ENCODE data around the gene PTPN14.
"Not testable (repeated sequence)": the region's sequence is repeated elsewhere in the genome, so short reads cannot be mapped to it uniquely, and the experiment has no call there.

Gene PTPN14

DNA sequence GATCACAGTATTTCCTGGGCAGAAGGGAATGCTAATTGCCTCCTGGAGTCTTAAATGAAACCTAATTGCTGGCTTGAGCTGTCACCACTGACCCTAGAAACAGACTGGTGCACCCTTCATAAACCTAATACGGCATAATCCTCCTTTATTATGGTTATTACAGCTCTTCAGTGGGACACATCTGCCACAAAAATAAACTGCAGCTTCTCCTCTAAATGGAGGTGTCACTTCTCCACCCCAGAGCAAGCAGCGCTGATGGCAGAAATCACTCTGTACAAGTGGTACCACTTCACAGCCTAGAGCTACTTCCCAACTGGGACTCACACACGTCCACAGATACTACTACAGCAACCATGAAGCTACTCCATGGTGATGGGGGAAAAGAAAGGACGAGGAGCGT, 11.1 kb downstream of the PTPN14 start:
- no peak for DNase-seq

DNA sequence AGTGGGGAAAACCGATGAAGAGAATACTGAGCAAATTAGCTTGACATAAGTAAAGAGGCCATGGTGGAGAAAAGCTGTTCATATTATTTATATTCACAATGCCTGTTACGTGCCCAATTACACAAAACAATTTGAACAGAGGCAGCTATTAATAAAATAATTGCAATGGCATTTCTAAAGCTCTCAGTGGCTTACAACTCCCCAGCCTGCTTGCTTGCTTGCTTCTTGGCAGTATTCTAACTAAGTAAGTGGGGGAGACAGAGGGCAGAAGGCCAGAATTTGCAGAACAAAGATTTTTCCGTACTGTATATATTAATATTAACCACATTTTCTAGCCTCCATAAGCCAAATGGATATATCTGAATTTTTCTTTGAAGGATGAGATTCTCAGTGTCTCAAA, 12.9 kb downstream of the PTPN14 start:
- DNase-seq: no peak

DNA sequence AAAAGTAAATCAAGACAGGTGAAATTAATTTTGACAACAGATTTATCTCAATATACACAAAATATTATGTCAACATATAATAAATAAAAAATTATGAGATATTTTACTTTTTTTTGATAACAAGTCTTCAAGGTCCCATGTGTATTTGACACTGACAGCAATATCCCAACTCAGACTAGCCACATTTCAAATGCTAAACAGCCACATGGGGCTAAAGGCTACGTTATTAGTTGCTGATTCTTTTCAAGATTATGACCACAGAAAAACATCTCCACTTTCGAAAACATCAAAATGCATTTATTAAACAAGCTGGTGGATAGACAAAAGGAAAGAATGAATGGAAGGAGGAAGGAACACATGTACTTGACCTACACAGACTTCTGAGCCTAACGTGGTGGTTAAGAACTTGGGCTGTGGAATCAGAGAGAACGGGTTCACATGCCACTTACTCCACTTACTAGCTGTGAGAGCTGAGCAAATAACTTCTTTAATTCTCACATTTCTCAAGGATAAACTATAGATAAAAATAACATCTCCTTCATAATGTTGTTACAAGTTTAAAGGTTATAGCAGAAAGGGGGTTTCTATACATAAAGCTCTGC, 13.4 kb downstream of the PTPN14 start:
- DNase-seq: no peak

DNA sequence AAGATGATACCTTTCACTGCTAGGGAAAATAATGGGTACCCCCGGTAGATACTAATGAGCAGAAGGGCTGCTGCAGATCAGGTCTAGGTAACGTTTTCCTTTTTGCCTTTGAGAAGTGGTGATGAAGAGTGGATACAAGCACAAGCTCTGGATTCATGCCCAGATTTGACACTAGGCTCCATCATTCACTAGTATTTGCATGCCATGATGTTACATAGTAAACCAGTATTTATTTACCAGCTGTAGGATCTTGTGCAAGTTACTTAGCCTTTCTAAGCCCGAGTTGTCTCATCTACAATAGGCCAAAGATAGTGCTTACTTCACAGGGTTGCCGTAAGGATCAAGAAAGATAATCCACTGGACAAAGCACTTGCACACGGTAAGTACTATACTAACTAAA, 14.2 kb downstream of the PTPN14 start:
- no peak for DNase-seq

DNA sequence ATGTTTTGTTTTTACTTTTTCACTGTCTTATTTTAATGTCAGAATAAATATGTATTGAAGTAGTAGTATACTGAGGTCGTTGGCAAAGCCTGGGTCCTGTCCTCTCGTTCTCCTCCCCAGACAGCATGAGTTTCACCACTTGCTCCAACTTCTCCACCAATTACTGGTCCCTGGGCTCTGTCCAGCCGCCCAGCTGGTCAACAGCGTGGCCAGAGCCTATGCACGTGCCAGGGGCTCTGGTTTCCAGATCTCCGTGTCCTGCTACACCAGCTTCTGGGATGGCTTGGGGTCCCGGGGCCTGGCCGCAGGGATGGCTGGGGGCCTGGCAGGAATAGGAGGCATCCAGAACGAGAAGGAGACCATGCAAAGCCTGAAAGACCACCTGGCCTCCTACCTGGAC, 19.3 kb downstream of the PTPN14 start:
- no peak for DNase-seq

DNA sequence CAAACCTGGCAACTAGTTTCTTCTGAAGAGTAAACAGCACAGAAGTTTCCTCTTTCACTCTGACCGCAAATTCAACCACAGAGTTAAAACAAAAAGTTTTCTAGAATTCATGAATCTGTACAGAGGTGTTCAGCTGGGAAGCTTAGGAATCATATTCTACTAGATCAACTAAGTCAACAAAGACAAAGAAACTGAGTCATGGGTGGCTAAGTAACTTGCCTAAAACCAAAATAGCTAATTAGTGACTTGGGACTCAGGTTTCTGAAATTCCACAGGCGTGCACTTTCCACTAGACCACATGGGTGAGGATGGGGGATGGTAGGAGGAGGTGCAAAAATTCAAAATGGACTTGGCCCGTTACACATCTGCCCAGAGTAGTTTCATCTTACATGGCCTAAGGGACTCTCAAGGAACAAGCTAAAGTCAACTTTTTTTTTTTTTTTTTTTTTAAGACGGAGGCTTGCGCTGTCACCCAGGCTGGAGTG, 25.8 kb downstream of the PTPN14 start:
- peak; percentile 55 for DNase-seq

DNA sequence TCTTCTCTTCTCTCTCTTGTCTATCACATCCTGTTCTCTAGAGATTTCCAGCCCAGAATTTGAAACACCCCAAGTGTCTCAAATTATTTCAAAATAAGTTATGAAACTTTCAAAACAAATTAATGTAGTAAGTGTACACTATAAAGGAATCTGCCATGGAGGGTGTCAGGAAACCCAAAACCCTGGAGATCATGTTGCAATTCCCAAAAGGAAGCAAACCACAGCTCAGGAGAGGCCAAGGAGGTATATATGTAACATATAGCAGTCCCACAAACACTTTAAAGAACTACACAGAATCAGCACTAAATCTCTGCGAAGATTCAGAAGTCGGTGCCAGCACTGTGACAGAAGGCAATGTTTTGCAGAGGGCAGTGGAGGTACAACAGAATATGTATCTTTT, 26.6 kb downstream of the PTPN14 start:
- DNase-seq: peak; percentile 79

DNA sequence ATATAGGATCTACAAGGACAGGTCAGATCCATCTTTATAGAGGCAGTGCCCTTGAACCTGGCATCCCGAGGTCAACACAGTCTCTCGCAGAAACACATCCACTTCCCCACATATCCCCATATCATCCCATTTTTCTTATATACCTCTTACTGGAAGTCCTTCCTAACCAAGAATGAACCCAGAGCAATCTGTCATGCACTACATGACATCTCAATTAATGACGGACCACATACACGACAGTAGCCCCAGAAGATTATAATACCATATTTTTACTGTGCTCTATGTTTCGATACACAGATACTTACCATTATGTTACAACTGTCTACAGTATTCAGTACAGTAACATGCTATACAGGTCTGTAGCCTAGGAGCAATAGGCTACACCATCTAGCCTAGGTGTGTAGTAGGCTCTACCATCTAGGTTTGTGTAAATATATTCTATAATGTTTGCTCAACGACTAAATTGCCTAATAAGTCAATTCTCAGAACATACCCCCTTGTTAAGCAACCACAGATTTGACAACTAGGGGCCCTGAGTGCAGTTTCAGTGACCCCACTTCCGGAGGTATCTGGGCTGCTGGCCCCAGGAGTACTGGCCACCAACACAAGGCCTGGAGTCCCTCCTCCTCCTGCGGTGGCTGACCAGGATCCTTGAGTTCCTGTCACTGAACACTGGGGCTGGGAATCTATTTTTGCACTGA, 28.1 kb downstream of the PTPN14 start:
- no peak for DNase-seq

DNA sequence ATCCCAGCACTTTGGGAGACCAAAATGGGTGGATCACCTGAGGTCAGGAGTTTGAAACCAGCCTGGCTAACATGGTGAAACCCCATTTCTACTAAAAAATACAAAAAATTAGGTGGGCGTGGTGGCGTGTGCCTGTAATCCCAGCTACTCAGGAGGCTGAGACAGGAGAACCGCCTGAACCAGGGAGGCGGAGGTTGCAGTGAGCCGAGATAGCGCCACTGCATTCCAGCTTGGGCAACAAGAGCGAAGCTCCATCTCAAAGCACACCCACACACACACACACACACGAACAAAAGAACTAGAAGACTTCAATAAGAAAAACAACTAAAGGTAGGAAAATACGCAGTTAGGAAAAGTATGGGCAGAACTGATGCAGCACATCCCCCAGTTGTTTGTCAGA, 29.9 kb downstream of the PTPN14 start:
- not testable (repeated sequence) for DNase-seq

DNA sequence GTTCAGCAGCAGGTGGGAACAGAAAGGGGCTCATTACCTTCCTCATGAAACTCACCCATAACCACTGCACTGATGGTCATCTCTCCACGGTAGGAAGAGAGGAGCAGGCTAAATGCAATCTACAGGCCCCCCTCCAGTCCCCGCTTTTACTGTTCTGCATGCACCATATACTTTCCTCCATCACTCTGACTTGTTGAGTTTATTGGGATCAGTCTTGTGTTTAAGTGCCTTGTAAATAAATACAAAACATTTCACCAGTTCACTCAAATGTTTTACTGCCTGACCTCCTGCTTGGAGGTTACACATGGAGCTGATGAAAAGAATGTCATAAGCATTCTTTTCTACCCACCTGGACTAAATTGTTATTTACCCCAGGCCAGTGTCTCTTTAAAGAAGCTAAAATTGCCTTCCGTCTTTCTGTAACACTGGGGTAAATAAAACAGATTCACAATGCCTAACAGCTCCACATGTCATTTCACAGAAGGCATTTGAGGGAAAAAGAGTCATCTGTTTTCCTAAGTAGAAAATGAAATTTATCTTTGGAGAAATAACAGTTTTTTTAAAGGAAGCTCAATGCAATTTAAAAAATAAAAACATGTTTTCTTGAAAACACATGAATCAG, 30.7 kb downstream of the PTPN14 start:
- no peak for DNase-seq

DNA sequence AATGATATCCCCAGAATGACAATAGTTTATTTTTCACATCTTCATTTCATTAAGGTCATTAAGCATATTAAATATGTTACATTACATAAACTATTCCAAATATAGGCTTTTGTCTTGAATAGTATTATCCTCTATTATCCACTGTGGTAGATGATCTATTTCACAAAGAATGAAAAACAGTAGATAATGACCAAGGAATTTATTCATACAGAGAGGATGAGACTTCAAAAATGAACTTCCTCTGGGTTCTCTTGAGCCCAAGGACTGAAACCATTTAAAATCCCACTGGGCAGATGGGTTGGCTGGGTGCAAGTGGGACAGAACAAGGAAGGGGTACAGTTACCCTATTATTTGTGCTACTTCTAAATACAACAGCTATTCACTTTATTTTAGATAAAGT, 33.0 kb downstream of the PTPN14 start:
- DNase-seq: peak; percentile 69

DNA sequence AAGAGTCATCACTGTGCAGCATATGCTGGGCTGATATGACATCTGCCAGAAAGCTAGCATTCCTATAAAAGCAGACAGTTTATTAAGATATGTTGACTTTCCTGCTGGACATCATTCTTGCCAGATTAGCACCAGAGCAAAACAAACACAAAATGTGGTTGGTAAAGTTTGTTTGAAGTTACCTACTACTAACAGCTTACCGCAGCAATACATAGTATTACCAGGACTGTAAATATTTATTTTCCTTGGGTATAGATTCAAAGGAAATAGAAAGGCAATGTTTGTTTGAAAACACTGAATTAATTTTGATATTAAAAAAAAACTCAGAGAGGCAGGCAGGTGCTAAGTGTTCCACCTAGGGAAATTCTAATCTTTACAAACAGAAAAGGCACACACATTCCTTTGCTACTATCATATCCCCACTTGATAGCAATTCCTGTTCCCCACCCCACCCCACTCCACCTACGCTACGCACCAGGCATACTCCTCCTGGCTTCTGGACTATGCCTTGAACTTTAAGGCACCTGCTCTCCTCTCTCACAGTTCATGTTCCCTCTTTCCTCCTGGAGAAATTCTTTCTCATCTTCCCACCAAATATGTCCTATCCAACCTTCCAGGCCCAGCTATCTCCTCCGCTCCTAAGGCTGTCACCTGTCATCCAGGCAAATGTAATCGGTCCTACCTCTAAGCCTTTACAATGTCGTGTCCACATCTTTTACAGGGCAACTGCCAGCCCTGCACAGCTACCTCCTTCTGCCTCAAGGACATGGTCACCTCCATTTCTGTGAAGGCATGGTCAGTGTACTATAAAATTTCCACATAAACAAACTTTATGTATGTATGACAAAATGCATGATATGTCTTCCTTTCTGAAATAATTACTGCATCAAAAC, 34.7 kb downstream of the PTPN14 start:
- no peak for DNase-seq

DNA sequence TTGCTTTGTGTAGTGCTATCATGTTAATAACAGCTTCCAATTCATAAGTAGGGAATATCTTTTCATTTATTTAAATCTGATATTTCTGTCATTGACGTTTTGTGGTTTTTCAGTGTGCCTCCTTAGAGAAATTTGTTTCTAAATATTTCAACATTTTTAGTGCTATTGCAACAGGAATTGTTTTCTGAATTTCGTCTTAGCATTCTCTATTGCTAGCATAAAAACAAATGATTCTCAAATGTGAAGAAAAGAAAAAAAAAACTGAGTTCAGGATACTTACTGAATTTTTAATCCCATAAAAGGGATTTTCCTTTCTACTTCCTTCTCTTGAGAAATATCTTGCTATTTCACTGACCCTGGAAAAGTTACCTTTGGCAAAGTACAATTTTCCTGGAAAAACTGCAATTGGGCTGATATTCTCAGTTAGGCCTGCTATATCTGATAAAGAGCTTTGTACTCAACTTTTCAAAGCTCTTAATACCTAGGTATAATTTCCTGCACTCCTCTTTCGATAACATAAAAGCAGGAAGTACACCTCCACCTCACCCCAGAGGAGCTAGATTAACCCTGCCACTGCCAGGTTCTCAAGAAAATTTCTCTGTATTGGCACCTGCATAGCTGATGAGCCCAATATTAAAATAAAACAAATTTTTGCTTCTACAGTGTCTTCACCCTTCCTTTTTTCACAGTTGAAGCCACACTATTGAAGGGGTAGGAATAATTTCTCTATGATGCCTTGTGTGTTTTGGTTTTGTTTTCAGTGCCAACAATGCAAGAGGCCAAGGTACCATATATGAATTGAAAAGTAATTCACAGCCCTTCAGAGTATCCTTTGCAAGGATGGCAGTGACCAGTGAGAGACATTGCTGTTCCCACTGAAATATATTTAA, 35.6 kb downstream of the PTPN14 start:
- no peak for DNase-seq

DNA sequence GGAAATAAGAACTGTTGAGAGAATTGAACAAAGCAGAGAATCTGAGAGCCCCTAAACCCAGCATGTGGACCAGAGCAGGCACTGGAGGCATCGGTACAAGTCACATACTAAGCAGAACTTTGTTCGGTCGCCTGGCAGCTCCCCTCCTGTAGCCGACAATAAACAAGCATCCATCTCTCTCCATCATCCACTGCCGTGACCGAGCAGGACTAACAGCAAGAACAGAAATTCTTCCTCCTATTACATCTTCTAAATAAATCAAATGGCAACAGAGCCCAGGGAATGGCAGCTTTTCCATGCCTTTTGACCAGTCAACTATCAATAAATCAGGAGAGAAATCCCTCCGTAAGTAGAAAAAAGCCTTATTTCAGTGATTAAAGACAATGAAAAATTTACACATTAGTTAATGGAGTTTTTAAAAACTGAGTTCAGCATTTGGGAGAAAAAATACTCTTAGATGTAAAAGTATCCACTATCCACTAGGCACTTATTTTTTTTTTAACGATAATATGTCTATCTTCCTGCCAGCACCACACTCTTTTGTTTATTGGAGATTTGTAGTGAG, 36.5 kb downstream of the PTPN14 start:
- DNase-seq: no peak

DNA sequence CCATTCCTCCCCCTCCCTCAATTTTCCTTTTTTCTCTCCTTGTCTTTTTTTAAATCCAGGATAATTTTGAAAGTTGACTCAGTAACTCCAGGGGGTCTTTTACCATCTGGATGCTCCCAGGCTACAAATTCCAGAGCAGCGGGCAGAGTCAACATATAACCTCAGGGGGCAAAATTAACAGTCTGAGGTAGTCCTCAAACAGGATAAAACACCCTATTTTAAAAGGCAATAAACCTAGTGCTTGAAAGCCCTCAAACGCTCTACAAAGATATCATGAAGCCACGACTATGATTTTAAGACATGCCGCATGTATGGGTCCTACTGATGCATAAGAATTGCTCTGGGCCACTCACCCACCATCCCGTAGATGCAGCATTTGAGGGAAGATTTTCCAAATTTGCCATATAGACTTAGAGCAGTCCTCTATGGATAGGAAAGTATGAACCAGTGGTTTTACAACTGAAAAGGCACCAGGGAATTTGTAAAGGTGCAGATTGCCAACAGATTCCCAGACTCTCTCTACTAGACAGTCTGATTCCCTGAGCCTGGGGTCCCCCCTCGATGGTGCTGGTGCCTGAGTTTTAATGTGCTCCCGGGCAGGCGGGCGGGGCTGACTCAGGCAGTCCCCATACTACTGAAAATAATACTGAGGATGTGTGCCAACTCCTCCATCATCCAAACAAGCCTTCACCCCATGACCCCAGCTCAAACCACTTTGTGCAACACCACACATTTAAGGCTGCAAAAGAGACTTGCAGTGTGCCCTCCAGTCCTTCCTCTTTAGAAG, 37.2 kb downstream of the PTPN14 start:
- DNase-seq: peak; percentile 38

DNA sequence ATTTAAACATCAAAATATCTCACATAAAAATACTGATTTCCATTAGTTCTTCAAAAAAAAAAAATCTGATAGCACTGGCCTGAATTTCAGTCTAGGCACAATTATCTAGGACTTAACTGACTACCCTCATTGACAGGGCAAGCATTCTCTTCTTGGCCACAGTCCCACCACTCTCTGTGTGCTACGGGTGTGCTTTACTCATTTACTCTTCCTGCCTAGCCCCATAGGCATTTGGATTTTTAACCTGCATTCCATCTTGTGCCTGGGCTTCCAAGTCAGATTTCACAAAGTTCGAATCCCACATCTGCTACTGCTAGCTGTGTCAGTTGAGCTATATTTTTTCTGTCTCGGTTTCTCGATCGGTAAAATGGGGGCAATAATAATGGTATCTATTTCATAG, 38.0 kb downstream of the PTPN14 start:
- no peak for DNase-seq

DNA sequence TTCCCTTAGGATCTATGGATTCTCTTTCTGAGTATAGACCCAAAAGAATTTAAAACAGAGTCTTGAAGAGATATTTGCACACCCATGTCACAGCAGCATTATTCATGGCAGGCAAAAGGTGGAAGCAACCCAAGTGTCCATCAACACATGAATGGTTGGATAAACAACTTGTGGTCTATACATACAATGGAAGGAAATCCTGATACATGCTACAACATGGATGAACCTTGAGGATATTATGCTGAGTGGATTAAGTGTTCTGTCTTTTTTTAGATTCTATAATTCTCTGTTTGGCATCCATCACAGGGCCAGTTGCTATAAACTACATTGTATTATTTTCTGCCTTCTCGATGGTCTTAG, 39.8 kb downstream of the PTPN14 start:
- DNase-seq: no peak

DNA sequence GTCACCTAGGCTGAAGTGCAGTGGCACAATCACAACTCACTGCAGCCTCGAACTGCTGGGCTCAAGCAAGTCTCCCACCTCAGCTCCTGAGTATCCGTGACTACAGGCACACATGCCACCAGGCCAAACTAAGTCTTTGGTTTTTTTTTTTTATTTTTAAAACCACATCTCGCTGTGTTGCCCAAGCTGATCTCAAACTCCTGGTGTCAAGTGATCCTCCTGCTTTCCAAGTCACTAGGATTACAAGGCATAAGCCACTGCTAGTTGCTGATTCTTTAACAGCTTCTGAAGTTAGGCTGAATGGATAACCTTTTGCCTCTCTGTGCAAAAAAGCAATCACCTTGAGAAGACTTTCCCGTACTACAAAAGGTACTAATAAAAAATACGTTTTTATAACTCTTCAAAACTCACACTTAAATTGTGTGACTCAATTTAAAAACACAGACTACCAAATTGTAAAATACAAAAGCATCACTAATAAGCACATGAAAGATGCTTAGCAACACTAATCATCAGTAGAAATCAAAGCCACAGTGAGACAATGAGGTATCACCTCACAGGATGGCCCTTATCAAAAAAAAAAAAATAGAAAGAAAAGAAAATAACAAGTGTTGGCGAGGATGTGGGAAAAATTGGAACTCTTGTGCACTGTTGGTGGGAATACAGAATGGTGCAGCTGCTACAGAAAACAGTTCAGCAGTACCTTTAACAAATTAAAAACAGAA, 40.3 kb downstream of the PTPN14 start:
- DNase-seq: no peak

DNA sequence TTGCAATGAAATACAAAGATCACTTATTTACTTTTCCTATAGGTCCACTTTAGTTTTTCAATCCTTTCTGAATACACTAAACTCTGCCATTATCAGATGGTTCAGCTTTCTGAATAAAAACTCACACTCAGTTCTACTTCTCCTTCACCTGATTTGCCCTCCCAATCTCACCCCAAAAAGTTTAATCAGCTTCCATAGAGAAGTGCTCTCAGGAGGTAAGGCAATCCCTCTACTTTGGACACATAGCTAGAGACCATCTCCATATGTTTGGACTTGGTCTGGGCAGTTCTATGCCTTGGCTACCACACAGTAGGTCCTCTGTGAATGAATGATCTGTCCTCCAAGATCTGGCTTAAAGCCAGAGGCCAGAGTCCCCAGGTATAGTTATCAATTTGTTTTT, 40.9 kb downstream of the PTPN14 start:
- DNase-seq: no peak

DNA sequence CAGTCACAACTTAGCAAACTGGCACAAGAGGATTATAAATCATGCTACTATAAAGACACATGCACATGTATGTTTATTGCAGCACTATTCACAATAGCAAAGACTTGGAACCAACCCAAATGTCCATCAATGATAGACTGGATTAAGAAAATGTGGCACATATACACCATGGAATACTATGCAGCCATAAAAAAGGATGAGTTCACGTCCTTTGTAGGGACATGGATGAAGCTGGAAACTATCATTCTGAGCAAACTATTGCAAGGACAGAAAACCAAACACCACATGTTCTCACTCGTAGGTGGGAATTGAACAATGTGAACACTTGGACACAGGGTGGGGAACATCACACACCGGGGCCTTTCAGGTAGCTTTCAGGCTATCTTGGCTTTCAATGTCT, 41.8 kb downstream of the PTPN14 start:
- DNase-seq: not testable (repeated sequence)
